HG02759 (cell line): Measurements from ENCODE around the gene MAJIN.

Experiments used
- ATAC-seq: cut with Tn5 transposase; IDR thresholded peaks from one replicate; pipeline ENCODE4 v1.9.1; 2021; ENCODE audit warnings: mild to moderate bottlenecking, moderate library complexity; ENCODE audit not compliant: unreplicated experiment

MAJIN gene

GRCh38 chr11:64933935-64934681 lies 37.8 kb downstream of the MAJIN start:
- no peak for ATAC-seq

GRCh38 chr11:64933213-64933934 lies 38.5 kb downstream of the MAJIN start:
- no peak for ATAC-seq

DNA sequence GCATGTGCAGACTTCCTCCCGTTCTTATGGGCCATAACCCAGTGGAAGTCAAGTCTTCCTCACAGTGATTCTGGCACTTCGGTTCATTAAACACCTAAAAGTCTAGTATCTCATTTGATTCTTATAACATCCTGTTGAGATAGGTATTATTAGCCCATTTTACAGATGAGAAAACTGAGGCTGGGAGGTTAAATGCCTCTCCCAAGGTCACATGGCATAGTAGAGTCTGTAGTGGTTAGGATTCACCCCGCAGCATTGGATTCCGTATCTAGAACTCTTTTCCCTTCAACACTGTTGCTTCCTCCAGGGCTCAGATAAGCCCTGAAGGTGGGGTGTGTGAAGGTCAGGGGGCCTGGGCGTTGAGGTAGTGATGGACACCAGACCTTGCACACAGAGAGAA lies 39.6 kb downstream of the MAJIN start:
- no peak for ATAC-seq

- ATAC-seq, result no peak
These were observed 40.6 kb downstream of the MAJIN start for GRCh38 chr11:64931290-64931689.

DNA sequence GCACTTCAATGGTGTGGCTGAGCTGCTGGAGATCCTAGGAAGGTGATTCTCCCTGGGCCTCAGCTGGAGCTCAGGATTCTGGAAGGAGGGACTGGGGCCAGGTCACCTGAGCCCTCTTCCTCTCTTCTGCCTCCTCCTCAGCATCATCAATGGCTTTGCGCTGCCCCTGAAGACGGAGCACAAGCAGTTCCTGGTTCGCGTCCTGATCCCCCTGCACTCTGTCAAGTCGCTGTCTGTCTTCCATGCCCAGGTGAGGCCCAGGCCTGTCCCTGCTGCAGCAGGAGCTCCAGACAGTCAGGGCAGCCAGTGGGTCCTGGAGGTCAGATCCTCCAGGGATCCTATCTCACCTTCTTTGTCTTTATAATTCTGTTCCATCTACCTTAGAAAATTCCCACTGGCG lies 41.6 kb downstream of the MAJIN start:
- no peak for ATAC-seq

DNA sequence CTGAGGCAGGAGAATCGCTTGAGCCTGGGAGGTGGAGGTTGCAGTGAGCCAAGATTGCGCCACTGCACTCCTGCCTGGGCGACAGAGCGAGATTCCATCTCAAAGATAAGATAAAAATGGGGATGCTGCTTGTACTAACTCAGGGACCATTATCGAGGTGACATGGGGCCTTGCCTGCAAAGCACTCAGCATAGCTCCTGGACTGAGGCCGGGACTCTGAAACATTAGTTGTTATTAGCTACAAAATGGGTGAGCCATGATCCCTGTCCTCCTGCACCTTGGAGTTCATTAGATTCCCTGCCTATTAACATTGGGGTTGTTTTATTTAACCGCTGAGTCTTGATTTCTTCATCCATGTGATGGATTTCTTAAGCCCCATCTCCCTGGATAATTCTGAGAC lies 42.3 kb downstream of the MAJIN start:
- no peak for ATAC-seq

- ATAC-seq, result no peak
These were observed 43.0 kb downstream of the MAJIN start for GRCh38 chr11:64928957-64929356.

DNA sequence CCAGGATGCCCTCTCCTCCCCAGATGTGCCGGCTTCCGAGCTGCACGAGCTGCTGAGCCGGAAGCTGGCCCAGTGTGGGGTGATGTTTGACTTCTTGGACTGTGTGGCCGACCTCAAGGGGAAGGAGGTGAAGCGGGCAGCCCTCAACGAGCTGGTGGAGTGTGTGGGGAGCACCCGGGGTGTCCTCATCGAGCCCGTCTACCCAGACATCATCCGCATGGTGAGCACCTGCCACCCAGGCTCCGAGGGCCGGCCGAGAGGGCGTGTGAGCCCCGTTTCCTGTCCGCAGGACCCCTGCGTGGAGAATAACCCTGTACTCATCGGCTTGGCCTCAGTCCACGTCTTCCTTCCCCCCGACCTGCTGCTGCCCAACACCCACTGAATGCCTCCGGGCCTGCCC lies 45.2 kb downstream of the MAJIN start:
- ATAC-seq, result no peak

- no peak for ATAC-seq
These were observed 46.1 kb downstream of the MAJIN start for GRCh38 chr11:64925536-64926436.

DNA sequence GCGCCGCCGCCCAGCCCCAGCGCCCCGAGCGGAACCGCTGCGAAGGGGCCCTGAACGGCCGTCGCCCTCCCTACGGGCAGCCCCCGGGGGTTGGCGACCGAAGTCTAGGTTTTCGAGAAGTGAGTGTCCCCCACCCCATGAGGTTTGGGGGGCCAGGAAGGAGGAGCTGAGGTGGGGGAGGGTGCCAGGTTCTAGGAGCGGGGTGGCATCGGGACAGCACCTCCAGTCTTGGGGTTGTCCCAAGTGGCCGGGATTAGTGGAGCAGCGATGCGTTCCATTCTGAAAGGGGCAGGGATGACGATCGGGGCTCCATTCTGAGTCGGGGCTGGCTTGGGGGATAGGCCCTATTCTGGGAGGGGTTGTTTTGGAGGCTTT lies 47.0 kb downstream of the MAJIN start:
- ATAC-seq, result no peak

- peak; percentile 86 for ATAC-seq
These were observed 47.7 kb downstream of the MAJIN start, which contains the start of gene PPP2R5B for GRCh38 chr11:64923944-64924909. TSS of gene PPP2R5B (plus strand) at chr11:64924689. CDS start at chr11:64925735, 1,046 bp downstream.

DNA sequence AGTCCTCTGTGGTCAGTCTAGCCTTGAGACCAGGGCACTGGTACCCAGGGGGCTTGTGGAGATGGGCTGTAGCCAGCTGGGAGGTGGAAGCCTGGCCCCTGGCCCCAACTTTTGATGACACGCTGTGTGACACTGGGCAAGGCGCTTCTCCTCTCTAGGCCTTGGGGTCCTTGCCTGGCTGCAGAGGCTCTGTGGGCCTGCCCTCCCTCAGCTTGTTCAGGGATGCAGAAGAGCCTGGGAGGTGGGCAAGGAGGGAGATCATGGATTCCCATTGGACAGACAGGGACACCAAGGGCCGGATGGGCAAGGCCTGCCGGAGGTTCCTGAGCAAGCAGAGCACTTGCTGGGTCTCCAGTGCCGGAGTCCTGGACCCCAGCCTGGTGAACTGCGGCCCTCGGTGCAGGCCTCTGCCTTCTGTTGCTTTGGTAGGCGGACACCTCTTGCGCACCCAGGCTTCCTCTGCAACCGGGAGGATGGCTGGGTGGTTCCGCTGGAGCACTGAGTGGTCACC lies 48.7 kb downstream of the MAJIN start:
- no peak for ATAC-seq

GRCh38 chr11:64921384-64921783 lies 50.5 kb downstream of the MAJIN start:
- ATAC-seq, result no peak

- ATAC-seq, result no peak
These were observed 51.8 kb downstream of the MAJIN start for GRCh38 chr11:64920124-64920523.

- ATAC-seq, result no peak
These were observed 52.3 kb downstream of the MAJIN start for GRCh38 chr11:64919627-64920026.

DNA sequence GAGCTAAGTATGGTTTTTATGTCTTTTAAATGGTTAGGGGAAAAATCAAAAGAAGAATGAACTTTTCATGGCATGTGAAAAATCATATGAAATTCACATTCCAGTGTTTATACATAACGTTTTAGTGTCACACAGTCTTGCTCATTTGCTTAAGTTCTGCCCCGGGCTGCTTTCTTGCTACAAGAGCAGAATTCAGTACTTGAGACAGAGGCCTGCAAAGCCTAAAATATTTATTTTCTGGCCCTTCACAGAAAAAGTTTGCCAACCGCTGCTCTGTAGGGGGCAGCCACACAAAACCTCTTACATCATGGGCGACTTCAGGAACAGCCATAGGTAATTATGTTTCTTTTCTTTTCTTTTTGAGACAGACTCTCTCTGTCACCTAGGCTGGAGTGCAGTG lies 53.9 kb downstream of the MAJIN start:
- no peak for ATAC-seq

GRCh38 chr11:64917663-64917995 lies 54.3 kb downstream of the MAJIN start:
- no peak for ATAC-seq

GRCh38 chr11:64916775-64917662 lies 54.9 kb downstream of the MAJIN start, which contains the start of gene ATG2A:
TSS of gene ATG2A (minus strand) at chr11:64917209. CDS start at chr11:64917135, 74 bp downstream.
- ATAC-seq, result peak; percentile 95
